ENCODE results near the gene ARL4D.
"Not testable (repeated sequence)": the region's sequence is repeated elsewhere in the genome, so short reads cannot be mapped to it uniquely, and the experiment has no call there.

DNA sequence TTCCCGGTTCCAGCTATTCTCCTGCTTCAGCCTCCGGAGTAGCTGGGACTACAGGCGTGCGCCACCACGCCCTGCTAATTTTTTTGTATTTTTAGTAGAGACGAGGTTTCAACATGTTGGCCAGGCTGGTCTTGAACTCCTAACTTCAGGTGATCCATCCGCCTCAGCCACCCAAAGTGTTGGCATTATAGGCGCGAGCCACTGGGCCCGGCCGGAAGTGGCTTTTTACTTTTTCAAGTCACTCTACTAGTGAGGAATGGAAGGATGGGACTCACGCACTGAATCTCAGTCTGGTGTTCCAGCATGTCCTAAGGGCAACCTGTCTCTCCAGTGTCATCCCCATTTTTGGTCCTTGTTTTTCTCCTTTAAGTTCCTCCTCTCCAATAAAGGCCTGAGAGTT, 4.1 kb upstream of the ARL4D start:
- TF ChIP-seq, protein P1, sequence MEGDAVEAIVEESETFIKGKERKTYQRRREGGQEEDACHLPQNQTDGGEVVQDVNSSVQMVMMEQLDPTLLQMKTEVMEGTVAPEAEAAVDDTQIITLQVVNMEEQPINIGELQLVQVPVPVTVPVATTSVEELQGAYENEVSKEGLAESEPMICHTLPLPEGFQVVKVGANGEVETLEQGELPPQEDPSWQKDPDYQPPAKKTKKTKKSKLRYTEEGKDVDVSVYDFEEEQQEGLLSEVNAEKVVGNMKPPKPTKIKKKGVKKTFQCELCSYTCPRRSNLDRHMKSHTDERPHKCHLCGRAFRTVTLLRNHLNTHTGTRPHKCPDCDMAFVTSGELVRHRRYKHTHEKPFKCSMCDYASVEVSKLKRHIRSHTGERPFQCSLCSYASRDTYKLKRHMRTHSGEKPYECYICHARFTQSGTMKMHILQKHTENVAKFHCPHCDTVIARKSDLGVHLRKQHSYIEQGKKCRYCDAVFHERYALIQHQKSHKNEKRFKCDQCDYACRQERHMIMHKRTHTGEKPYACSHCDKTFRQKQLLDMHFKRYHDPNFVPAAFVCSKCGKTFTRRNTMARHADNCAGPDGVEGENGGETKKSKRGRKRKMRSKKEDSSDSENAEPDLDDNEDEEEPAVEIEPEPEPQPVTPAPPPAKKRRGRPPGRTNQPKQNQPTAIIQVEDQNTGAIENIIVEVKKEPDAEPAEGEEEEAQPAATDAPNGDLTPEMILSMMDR (IDR thresholded peaks at IDR 0.05): not testable (repeated sequence)
- not testable (repeated sequence) for TF ChIP-seq ZFX (IDR thresholded peaks at IDR 0.05; ENCODE audit: borderline replicate concordance)

Data from 22Rv1 (cell line).